ENCODE measurements around the gene FLNB. TPM values are rescaled to one million over a fixed set of nuclear protein-coding genes. Genes with fewer than 3 reads are reported as not detected.

FLNB gene
- total and polyA plus RNA-seq, 2 of the 4 experiments (the other 2 are of a cell fraction), result 78.0 to 136 TPM

GRCh38 chr3:58151637-58152036 is 143.4 kb downstream of the FLNB start:
- Histone ChIP-seq H2BK5ac (ENCODE audit: low read depth, low read length, poor library complexity, severe bottlenecking) (no peak overlapping the region), H3K4me3 (ENCODE audit: insufficient read depth, low read depth, low read length) (no peak overlapping the region), H3K9ac (ENCODE audit: low read depth, low read length) (no peak overlapping the region), H3K9me3 (ENCODE audit: control insufficient read depth, insufficient read depth, low read length) (no peaks in the 10 kb centered on the region), H3K9me1 (ENCODE audit: insufficient read depth, low read length) (peaks cover 23% of the 10 kb centered on the region), H3K4ac (ENCODE audit: low read depth, low read length) (no peak overlapping the region), H3K23ac (ENCODE audit: low read depth, low read length) (no peak overlapping the region), H3K4me2 (ENCODE audit: low read depth, low read length) (no peak overlapping the region), H3K36me3 (ENCODE audit: control insufficient read depth, insufficient read depth, low read length) (peaks cover 81% of the 10 kb centered on the region), H3K79me1 (ENCODE audit: low read depth in 1 of 2, low read length in 2 of 2) (peaks cover 14 to 27% of the 10 kb centered on the region in 2 experiments), H2AK9ac (replicated peaks; ENCODE audit: low read depth, low read length, poor library complexity) (no peak overlapping the region), H2BK120ac (ENCODE audit: low read depth, low read length) (no peak overlapping the region), H4K5ac (ENCODE audit: low read depth, low read length) (no peak overlapping the region), H3K18ac (ENCODE audit: low read depth, low read length) (no peak overlapping the region), H2AFZ (replicated peaks; ENCODE audit: low read length, poor library complexity) (no peak overlapping the region), H4K8ac (ENCODE audit: low read depth in 2 of 2, low read length in 2 of 2) (no peak overlapping the region), H3K56ac (ENCODE audit: extremely low read depth, insufficient read depth, low read length) (no peak overlapping the region), H4K20me1 (ENCODE audit: insufficient read depth, low read length) (peaks cover 6% of the 10 kb centered on the region), H3K4me1 (ENCODE audit: control insufficient read depth, insufficient read depth, low read length) (no peaks in the 10 kb centered on the region), H2BK20ac (ENCODE audit: low read depth, low read length) (no peak overlapping the region), H4K91ac (ENCODE audit: insufficient read depth, low read depth, low read length) (no peak overlapping the region), H3K27me3 (ENCODE audit: control insufficient read depth, insufficient read depth, low read length) (no peaks in the 10 kb centered on the region), H2AK5ac (ENCODE audit: low read depth, low read length) (no peak overlapping the region), H3K27ac (ENCODE audit: insufficient read depth, low read length) (no peak overlapping the region), H3K14ac (replicated peaks; ENCODE audit: low read depth, low read length) (no peak overlapping the region), H2BK15ac (ENCODE audit: low read depth, low read length) (no peak overlapping the region)
- intact Hi-C loops (cut with micrococcal nuclease) (no loop called here), in situ Hi-C loops (cut with MboI; ENCODE audit: low sequenced_read_pairs) (no loop called here), dilution Hi-C loops (cut with HindIII; ENCODE audit: low sequenced_read_pairs, unreplicated experiment) (no loop called here)
- TF ChIP-seq BHLHE40 (IDR thresholded peaks at IDR 0.05; ENCODE audit: low read depth, low read length) (no peak), CTCF (conservative IDR thresholded peaks at IDR 0.05; ENCODE audit: low read depth, low read length) (no peak), FOS (IDR thresholded peaks at IDR 0.05; ENCODE audit: low read depth, low read length) (no peak), RFX5 (IDR thresholded peaks at IDR 0.05; ENCODE audit: low read depth, low read length) (no peak), MAFK (IDR thresholded peaks at IDR 0.05; ENCODE audit: low read depth, low read length) (no peak), RAD21 (IDR thresholded peaks at IDR 0.05; ENCODE audit: low read length) (no peak), CEBPB (IDR thresholded peaks at IDR 0.05; ENCODE audit: low read depth, low read length) (no peak), SMC3 (IDR thresholded peaks at IDR 0.05; ENCODE audit: low read depth, low read length) (no peak), MXI1 (IDR thresholded peaks at IDR 0.05; ENCODE audit: borderline replicate concordance, low read depth, low read length) (no peak), RCOR1 (IDR thresholded peaks at IDR 0.05; ENCODE audit: insufficient replicate concordance, low read length) (no peak)
- TF ChIP-seq, protein P1, sequence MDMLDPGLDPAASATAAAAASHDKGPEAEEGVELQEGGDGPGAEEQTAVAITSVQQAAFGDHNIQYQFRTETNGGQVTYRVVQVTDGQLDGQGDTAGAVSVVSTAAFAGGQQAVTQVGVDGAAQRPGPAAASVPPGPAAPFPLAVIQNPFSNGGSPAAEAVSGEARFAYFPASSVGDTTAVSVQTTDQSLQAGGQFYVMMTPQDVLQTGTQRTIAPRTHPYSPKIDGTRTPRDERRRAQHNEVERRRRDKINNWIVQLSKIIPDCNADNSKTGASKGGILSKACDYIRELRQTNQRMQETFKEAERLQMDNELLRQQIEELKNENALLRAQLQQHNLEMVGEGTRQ (IDR thresholded peaks at IDR 0.05; ENCODE audit: low read depth, low read length), result no peak
- TF ChIP-seq, protein P2, sequence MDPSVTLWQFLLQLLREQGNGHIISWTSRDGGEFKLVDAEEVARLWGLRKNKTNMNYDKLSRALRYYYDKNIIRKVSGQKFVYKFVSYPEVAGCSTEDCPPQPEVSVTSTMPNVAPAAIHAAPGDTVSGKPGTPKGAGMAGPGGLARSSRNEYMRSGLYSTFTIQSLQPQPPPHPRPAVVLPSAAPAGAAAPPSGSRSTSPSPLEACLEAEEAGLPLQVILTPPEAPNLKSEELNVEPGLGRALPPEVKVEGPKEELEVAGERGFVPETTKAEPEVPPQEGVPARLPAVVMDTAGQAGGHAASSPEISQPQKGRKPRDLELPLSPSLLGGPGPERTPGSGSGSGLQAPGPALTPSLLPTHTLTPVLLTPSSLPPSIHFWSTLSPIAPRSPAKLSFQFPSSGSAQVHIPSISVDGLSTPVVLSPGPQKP (IDR thresholded peaks at IDR 0.05; ENCODE audit: borderline replicate concordance, low read depth, low read length), result no peak
- CTCF ChIA-PET, result interaction anchor here (1.1 kb wide), 1 partner anchor 27 kb away, joined by 3 read pairs; no protein-coding TSS in a partner anchor
- WGBS, 2 experiments (ENCODE audit: extremely low coverage in 2 of 2, insufficient read length in 1 of 2), result no CpG with 5 or more reads among the region's 3 CpGs
- ATAC-seq (ENCODE audit: low read depth), result no peak
- DNase-seq, result no peak
- POLR2A ChIA-PET (ENCODE audit: unreplicated experiment), result no interaction called here
- no TSS peak for BruUV-seq (replicated peaks)
